Rectal smooth muscle tissue (tissue), 1 donor: Measurements from ENCODE around the gene NEK5.
"Not testable (repeated sequence)": the region's sequence is repeated elsewhere in the genome, so short reads cannot be mapped to it uniquely, and the experiment has no call there.

Experiments used
- H3K27ac ChIP-seq: one replicate; pipeline ENCODE4 v1.7.0; 2013; ENCODE audit warnings: low read depth, low read length, inconsistent platforms
- H3K27me3 ChIP-seq: one replicate; pipeline ENCODE4 v1.7.0; 2013; ENCODE audit warnings: low read length; ENCODE audit not compliant: control insufficient read depth, insufficient read depth
- H3K36me3 ChIP-seq: one replicate; pipeline ENCODE4 v1.7.0; 2013; ENCODE audit warnings: low read length; ENCODE audit not compliant: control insufficient read depth, insufficient read depth
- H3K4me1 ChIP-seq: one replicate; pipeline ENCODE4 v1.7.0; 2013; ENCODE audit warnings: low read length; ENCODE audit not compliant: control insufficient read depth, insufficient read depth
- H3K4me3 ChIP-seq: one replicate; pipeline ENCODE4 v1.7.0; 2013; ENCODE audit warnings: low read length
- H3K9ac ChIP-seq: one replicate; pipeline ENCODE4 v1.7.0; 2013; ENCODE audit warnings: low read length

The NEK5 gene

DNA sequence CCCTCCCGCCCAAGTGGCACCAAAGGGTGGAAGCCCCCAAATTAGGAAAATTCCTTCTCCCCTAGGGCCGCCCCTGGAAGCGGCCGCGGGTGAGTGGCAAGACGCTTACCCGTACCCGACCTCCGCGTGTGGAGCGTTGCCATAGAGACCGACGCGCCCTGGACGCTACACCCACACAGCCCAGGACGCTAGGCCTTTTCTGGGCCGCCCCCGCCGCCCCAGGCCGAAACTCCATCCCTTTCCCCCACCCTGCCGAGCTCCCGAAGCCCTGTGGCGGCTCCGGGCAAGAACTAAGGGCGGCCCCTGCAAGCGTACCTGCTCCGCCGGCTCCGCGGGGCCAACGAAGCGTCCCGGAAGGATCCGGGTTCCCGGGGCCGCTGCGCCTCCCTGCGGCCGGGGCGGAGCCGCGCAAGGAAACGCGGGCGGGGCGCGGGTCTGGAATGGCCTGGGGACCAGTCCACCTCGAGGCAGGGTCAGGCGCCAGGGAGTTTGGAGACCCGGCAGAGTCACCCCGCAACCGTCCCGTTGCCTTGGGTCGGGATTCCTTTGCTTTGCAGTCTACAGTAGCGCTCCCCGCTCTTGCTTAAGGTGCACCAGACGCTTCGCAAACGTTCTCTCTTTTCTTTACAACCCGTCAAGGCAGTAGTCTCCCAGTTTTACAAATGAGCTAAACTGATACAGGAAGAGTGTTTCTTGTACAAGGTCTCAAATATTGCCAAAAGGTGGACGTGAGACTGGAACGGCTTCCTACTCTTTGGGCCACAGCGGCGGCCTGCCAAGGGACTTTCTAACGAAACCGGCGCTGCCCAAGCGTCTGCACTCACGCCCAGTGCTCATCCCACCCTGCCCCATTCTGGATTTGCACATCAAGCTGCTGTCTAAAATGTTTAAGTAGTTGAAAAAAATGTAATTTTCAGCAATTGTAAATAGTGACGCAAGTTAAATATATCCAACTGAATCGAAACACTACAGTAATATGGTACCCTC is at the start of gene NEK5:
Gene NEK5, minus strand, starts transcription at position 360 of the 987 bp plus-strand sequence. CDS start 1,591 bp downstream, outside the sequence.
- Histone ChIP-seq H3K4me3 (peak within 1 kb of the TSS; percentile 61), H3K27me3 (no peaks in the 10 kb centered on the region), H3K36me3 (peaks cover 11% of the 10 kb centered on the region), H3K9ac (no peak within 1 kb of the TSS), H3K27ac (no peak within 1 kb of the TSS), H3K4me1 (no peaks in the 10 kb centered on the region)

DNA sequence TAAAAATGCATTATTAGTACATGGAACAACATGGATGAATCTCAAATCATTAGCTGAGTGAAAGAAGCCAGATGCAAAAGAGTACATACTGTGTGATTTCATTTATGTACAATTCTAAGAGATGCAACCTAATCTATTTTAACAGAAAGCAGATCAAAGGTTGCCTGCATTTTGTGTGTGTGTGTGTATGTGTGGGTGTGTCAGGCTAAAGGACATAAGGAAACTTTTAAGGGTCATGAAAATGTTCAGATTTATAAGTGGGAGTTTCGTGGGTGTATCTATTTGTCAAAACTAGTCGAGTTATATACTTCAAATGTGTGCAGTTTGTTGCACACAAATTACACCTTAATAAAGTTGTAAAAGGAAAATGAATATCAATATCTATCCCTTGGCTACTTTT is 48.4 kb upstream of the NEK5 start:
- no peaks in the 10 kb centered on the region for H3K4me1 ChIP-seq
- H3K36me3 ChIP-seq: peaks cover 5% of the 10 kb centered on the region
- no peak overlapping the region for H3K9ac ChIP-seq
- H3K27ac ChIP-seq: no peak overlapping the region
- H3K27me3 ChIP-seq: no peaks in the 10 kb centered on the region
- no peak overlapping the region for H3K4me3 ChIP-seq

GRCh38 chr13:52173970-52174369 is 45.1 kb upstream of the NEK5 start:
- H3K4me1 ChIP-seq, H3K9ac ChIP-seq, H3K4me3 ChIP-seq, H3K27me3 ChIP-seq, H3K27ac ChIP-seq, H3K36me3 ChIP-seq: not testable (repeated sequence)

- Histone ChIP-seq H3K4me3 (no peak overlapping the region), H3K27me3 (no peaks in the 10 kb centered on the region), H3K9ac (no peak overlapping the region), H3K4me1 (no peaks in the 10 kb centered on the region), H3K27ac (no peak overlapping the region), H3K36me3 (peaks cover 6% of the 10 kb centered on the region)
These were observed 44.5 kb upstream of the NEK5 start for GRCh38 chr13:52173373-52173772.

- not testable (repeated sequence) for H3K27ac ChIP-seq, H3K4me1 ChIP-seq, H3K36me3 ChIP-seq, H3K4me3 ChIP-seq, H3K27me3 ChIP-seq, H3K9ac ChIP-seq
These were observed 42.8 kb upstream of the NEK5 start for GRCh38 chr13:52171686-52172085.

GRCh38 chr13:52170828-52171391 is 42.0 kb upstream of the NEK5 start:
- not testable (repeated sequence) for H3K9ac ChIP-seq, H3K27ac ChIP-seq, H3K4me3 ChIP-seq, H3K4me1 ChIP-seq, H3K36me3 ChIP-seq, H3K27me3 ChIP-seq

- H3K4me3 ChIP-seq: no peak overlapping the region
- no peaks in the 10 kb centered on the region for H3K27me3 ChIP-seq
- no peaks in the 10 kb centered on the region for H3K4me1 ChIP-seq
- H3K9ac ChIP-seq: no peak overlapping the region
- H3K27ac ChIP-seq: no peak overlapping the region
- H3K36me3 ChIP-seq: peaks cover 6% of the 10 kb centered on the region
These were observed 41.0 kb upstream of the NEK5 start for GRCh38 chr13:52169839-52170238.

GRCh38 chr13:52165411-52165810 is 36.5 kb upstream of the NEK5 start:
- Histone ChIP-seq H3K4me3 (no peak overlapping the region), H3K4me1 (no peaks in the 10 kb centered on the region), H3K27me3 (no peaks in the 10 kb centered on the region), H3K9ac (no peak overlapping the region), H3K27ac (no peak overlapping the region), H3K36me3 (peaks cover 3% of the 10 kb centered on the region)

DNA sequence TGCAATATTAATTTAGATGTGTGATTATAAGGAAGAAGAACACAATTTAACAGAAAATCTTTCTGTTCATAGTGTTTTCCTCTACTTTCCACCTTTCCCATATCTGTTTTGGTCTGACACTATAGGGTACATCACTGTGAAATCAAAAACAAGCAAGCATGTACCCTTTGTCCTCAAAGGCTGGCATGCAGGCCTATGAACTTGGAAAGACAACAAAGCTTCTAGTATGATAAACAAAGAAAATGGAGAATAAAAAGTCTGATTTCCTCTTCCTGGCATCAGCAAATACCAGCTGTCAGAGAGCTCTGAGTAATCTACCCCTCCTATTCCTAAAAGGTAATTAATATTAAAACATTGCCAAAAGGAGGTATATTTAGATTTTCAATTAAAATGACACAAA is 36.1 kb upstream of the NEK5 start:
- Histone ChIP-seq H3K4me3 (no peak overlapping the region), H3K27ac (no peak overlapping the region), H3K27me3 (no peaks in the 10 kb centered on the region), H3K36me3 (peaks cover 3% of the 10 kb centered on the region), H3K9ac (no peak overlapping the region), H3K4me1 (no peaks in the 10 kb centered on the region)

- H3K27ac ChIP-seq, H3K9ac ChIP-seq, H3K4me1 ChIP-seq, H3K27me3 ChIP-seq, H3K36me3 ChIP-seq, H3K4me3 ChIP-seq: not testable (repeated sequence)
These were observed 35.0 kb upstream of the NEK5 start for GRCh38 chr13:52163878-52164277.

DNA sequence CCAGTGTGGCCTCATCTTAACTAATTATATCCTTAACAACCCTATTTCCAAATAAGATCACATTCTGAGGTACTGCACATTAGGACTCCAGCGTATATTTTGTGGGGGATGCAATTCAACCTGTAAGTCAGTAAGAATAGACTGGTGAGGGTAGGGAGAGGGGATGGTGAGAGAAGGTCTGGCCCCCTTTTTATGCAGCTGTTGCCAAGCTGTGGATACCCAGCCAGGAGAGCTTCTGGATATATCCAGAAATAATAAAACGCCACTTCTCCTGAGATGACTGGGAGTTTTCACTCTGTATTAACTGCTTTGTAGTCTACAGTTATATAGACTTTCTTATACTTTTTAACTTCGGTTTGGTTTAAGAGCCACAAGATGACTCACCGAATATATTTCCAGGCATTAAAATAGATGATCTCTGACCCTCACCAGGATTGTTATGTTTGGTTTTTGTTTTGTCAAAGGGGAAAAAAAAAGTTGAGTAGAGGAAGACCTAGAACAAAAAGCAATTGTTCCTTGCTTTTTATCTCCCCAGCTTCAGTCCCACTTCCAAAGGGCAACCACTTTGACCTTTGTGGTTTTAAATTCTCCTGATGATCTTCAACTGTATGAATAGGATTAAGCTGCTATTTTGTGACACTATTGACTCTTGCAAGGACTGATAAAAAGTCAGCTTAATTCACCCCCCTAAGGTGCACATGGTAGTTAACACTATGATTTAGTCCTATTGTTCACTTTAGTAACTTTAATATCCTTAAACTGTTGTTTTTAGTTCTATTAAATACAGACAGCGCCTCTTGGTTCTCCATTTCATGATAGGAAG is 33.6 kb upstream of the NEK5 start:
- Histone ChIP-seq H3K27ac (no peak overlapping the region), H3K4me1 (no peaks in the 10 kb centered on the region), H3K36me3 (no peaks in the 10 kb centered on the region), H3K4me3 (no peak overlapping the region), H3K9ac (no peak overlapping the region), H3K27me3 (no peaks in the 10 kb centered on the region)

- Histone ChIP-seq H3K4me1 (no peaks in the 10 kb centered on the region), H3K36me3 (no peaks in the 10 kb centered on the region), H3K4me3 (no peak overlapping the region), H3K9ac (no peak overlapping the region), H3K27ac (no peak overlapping the region), H3K27me3 (no peaks in the 10 kb centered on the region)
These were observed 32.3 kb upstream of the NEK5 start for GRCh38 chr13:52161181-52161646.
